ENCODE data around the gene MATN4. TPM values are rescaled to one million over a fixed set of nuclear protein-coding genes. Genes with fewer than 3 reads are reported as not detected.
"Not testable (repeated sequence)": the region's sequence is repeated elsewhere in the genome, so short reads cannot be mapped to it uniquely, and the experiment has no call there.

Gene MATN4, protein sequence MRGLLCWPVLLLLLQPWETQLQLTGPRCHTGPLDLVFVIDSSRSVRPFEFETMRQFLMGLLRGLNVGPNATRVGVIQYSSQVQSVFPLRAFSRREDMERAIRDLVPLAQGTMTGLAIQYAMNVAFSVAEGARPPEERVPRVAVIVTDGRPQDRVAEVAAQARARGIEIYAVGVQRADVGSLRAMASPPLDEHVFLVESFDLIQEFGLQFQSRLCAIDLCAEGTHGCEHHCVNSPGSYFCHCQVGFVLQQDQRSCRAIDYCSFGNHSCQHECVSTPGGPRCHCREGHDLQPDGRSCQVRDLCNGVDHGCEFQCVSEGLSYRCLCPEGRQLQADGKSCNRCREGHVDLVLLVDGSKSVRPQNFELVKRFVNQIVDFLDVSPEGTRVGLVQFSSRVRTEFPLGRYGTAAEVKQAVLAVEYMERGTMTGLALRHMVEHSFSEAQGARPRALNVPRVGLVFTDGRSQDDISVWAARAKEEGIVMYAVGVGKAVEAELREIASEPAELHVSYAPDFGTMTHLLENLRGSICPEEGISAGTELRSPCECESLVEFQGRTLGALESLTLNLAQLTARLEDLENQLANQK
- total RNA-seq, result not detected in 2 replicates

DNA sequence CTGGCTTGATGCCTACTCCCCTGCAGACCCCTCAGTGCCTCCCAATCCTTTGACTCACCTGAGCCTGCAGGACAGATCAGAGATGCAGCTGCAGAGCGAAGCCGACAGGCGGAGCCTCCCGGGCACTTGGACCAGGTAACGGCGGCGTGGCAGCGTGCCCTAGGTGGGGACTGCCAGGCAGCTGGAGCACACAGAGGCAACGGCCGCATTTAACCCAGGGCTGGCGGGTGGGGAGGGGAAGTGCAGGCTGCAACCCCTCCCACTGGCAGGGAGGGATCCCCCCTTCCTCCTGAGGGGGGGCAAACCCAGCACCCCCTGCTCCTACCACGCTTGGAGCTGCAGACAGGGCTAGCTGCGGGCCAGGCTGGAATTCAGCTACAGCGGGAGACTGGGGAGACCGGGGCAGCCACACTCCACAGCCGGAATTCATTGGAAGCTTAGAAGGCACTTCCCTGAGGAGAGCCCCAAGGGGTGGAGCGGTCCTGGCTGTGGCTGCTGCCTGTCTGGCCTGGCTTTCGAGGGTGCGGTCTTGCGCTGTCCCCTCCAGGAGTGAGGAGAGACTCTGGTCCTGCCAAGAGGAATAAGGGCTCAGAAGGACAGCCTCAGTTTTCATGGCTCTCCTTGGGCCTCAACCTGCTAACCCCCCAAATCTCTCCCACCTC, at the start of gene MATN4:
Gene MATN4 (minus strand): TSS at position 183 of the 662 bp plus-strand sequence. CDS start 2,717 bp downstream, outside the sequence.
- Histone ChIP-seq H3K4me3 (ENCODE audit: low read depth, low read length) (no peak within 1 kb of the TSS), H3K27me3 (ENCODE audit: control insufficient read depth, insufficient read depth, low read length) (peaks cover 44% of the 10 kb centered on the region)

DNA sequence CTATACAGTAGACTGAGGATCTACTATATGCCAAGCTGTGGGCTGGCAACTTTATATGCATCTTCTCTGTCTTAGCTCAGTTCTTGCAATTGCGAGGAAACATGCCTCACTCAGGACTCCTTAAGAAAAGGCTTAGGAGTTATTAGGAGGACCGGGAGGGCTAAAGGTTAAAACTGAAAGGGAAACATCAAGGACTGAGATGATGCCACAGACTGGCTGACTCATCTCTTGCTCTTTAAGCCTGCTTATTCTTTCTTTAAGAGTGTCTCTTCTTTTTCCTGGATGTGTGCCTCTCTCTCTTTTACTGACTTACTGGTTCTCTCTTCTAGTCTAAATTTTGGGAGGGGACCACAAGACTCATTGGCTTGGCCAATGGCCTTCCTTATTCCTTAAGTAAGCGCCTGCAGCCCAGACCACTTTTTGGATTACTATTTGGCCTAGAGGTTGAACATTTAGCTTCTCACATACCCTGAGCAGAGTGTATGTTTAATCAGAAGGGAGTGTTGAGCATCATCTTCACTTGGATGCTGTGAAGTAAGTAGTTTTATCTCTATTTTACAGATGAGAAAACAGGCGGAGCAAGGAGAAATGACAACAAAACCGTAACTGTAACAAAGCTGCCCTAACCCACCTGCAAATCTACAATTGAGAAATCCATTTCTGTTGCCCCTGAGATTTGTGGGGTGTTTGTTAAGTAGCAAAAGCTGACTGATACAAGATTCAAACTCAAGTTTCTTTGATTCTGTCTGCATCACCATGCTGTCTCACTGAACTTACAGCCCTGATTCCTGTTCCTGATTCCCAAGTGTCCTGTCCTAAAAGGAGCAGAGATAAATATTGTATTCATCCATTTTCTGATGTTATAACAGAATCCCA, 47.3 kb upstream of the MATN4 start:
- Histone ChIP-seq H3K36me3 (ENCODE audit: control insufficient read depth, insufficient read depth, low read length) (no peaks in the 10 kb centered on the region), H3K4me3 (ENCODE audit: low read depth, low read length) (no peak overlapping the region), H3K27me3 (ENCODE audit: control insufficient read depth, insufficient read depth, low read length) (no peaks in the 10 kb centered on the region)
- TF ChIP-seq, protein P1, sequence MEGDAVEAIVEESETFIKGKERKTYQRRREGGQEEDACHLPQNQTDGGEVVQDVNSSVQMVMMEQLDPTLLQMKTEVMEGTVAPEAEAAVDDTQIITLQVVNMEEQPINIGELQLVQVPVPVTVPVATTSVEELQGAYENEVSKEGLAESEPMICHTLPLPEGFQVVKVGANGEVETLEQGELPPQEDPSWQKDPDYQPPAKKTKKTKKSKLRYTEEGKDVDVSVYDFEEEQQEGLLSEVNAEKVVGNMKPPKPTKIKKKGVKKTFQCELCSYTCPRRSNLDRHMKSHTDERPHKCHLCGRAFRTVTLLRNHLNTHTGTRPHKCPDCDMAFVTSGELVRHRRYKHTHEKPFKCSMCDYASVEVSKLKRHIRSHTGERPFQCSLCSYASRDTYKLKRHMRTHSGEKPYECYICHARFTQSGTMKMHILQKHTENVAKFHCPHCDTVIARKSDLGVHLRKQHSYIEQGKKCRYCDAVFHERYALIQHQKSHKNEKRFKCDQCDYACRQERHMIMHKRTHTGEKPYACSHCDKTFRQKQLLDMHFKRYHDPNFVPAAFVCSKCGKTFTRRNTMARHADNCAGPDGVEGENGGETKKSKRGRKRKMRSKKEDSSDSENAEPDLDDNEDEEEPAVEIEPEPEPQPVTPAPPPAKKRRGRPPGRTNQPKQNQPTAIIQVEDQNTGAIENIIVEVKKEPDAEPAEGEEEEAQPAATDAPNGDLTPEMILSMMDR (IDR thresholded peaks at IDR 0.05; ENCODE audit: insufficient read depth, low read length, poor library complexity, severe bottlenecking), result no peak
- DNase-seq (ENCODE audit: low read depth), result no peak

More for the DNA sequence above, at the start of gene MATN4:
- H3K36me3 ChIP-seq (ENCODE audit: control insufficient read depth, insufficient read depth, low read length), result no peaks in the 10 kb centered on the region
- DNase-seq (ENCODE audit: low read depth), result no peak
- TF ChIP-seq, protein P1 (IDR thresholded peaks at IDR 0.05; ENCODE audit: insufficient read depth, low read length, poor library complexity, severe bottlenecking), result no peak

DNA sequence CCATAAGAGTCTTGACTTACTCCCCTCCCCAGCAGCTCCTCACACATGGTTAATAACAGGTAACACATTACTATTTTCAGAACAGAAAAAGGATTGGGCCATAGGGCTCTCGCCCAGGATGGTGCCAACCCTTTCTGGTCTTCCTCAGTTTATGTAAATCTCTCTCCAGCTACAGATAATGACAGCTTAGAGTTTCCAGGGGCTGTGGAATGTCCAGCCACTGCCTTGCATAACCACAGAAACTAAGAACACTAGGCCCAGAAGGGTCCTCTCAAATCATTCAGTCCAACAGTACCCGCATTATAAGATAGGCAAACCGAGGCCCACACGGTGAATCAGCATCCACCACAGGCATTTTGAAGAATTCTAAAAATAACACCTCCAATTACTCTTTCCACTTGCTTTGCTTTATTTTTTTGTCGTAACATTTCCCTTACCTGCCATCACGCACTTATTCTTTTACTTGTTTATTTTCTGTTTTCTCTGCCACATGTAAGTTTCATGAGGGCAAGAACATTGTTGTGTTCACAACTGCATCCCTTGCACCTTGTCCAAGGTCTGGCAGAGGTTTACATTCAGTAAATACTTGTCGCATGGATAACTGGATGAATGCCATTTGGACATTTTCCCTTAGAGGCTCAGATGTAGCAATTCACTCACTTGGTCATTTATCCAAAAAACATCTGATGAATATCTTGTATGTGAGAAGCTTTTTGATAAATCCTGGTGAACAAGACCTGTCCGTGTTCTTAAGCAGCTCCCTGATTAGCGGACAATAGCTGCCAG, 46.5 kb upstream of the MATN4 start:
- Histone ChIP-seq H3K36me3 (ENCODE audit: control insufficient read depth, insufficient read depth, low read length) (no peaks in the 10 kb centered on the region), H3K27me3 (ENCODE audit: control insufficient read depth, insufficient read depth, low read length) (no peaks in the 10 kb centered on the region), H3K4me3 (ENCODE audit: low read depth, low read length) (no peak overlapping the region)
- TF ChIP-seq, protein P1 (IDR thresholded peaks at IDR 0.05; ENCODE audit: insufficient read depth, low read length, poor library complexity, severe bottlenecking), result no peak
- no peak for DNase-seq (ENCODE audit: low read depth)

DNA sequence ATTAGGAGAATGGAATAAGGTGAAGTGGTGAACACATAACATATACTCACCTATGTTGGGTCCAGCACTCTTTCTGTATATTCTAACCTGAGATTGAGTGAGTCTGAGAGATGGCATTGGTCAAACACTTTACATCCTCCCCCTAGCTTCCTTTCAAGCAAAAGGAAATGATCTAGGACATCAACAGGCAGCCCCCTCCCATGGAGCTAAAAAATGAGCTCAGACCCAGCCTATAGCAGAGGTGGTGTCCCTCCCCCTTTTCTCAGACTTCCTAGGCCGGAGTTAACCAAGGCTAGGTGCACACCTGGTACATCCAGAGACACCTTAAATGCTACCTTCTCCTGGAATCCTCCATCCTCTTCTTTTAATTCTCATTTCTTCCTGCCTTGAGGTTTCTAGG, 45.6 kb upstream of the MATN4 start:
- Histone ChIP-seq H3K27me3 (ENCODE audit: control insufficient read depth, insufficient read depth, low read length) (no peaks in the 10 kb centered on the region), H3K4me3 (ENCODE audit: low read depth, low read length) (no peak overlapping the region), H3K36me3 (ENCODE audit: control insufficient read depth, insufficient read depth, low read length) (no peaks in the 10 kb centered on the region)
- TF ChIP-seq, protein P1 (IDR thresholded peaks at IDR 0.05; ENCODE audit: insufficient read depth, low read length, poor library complexity, severe bottlenecking), result no peak
- no peak for DNase-seq (ENCODE audit: low read depth)

DNA sequence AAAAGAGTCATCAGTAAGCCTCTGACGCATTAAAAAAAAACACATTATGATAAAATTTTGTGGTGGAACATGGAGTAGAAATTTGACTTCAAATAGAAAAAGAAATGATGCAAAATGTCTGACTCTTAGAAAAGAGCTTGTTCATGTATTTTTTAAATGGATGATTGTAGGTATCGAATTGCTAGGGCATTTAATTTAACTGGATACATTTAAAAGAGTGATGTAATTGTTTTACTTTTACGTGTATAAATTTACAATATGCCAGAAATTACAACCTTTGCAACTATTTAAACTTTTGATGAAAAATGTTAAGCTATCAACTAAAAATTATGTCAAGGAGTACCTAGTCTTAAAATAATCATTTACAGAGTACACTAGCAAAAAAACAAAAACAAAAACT, 44.6 kb upstream of the MATN4 start:
- Histone ChIP-seq H3K27me3 (ENCODE audit: control insufficient read depth, insufficient read depth, low read length) (no peaks in the 10 kb centered on the region), H3K36me3 (ENCODE audit: control insufficient read depth, insufficient read depth, low read length) (no peaks in the 10 kb centered on the region), H3K4me3 (ENCODE audit: low read depth, low read length) (no peak overlapping the region)
- TF ChIP-seq, protein P1 (IDR thresholded peaks at IDR 0.05; ENCODE audit: insufficient read depth, low read length, poor library complexity, severe bottlenecking), result no peak
- DNase-seq (ENCODE audit: low read depth), result no peak

DNA sequence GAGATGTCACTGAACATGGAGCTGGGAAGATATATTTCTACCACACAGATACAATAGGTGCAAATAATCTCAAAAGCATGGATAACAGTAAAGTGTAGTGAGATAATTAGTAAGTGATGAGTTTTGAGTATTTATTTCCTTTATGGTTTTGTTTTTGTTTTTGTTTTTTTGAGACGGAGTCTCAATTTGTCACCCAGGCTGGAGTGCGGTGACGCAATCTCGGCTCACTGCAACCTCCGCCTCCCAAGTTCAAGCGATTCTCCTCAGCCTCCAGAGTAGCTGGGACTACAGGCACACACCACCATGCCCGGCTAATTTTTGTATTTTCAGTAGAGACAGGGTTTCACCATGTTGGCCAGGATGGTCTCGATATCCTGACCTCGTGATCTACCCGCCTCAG, 42.7 kb upstream of the MATN4 start:
- H3K4me3 ChIP-seq (ENCODE audit: low read depth, low read length); H3K27me3 ChIP-seq (ENCODE audit: control insufficient read depth, insufficient read depth, low read length); H3K36me3 ChIP-seq (ENCODE audit: control insufficient read depth, insufficient read depth, low read length); DNase-seq (ENCODE audit: low read depth): not testable (repeated sequence)
